Measurements from ENCODE around the gene EEF1G.

The EEF1G gene

GRCh38 chr11:62603776-62604299 lies 30.1 kb upstream of the EEF1G start:
- no peak for DNase-seq
- no peaks in the 10 kb centered on the region for H3K9me3 ChIP-seq (ENCODE audit: control insufficient read depth, low read length)
- no peak overlapping the region for H3K27ac ChIP-seq (ENCODE audit: insufficient read depth, low read length, poor library complexity, severe bottlenecking)
- peaks cover 27% of the 10 kb centered on the region for H3K36me3 ChIP-seq (ENCODE audit: control insufficient read depth, insufficient read depth, low read length)
- peaks cover 19% of the 10 kb centered on the region for H3K4me1 ChIP-seq (ENCODE audit: control insufficient read depth, insufficient read depth, low read length, poor library complexity, severe bottlenecking)
- no peak overlapping the region for H3K4me3 ChIP-seq (ENCODE audit: insufficient read depth, low read depth, low read length, poor library complexity, severe bottlenecking)
- no peaks in the 10 kb centered on the region for H3K27me3 ChIP-seq (replicated peaks; ENCODE audit: control insufficient read depth, insufficient read depth, low read length, poor library complexity, severe bottlenecking)

- Histone ChIP-seq H3K4me3 (ENCODE audit: insufficient read depth, low read depth, low read length, poor library complexity, severe bottlenecking) (no peak overlapping the region), H3K36me3 (ENCODE audit: control insufficient read depth, insufficient read depth, low read length) (peaks cover 29% of the 10 kb centered on the region)
These were observed 29.3 kb upstream of the EEF1G start for GRCh38 chr11:62603072-62603408.

GRCh38 chr11:62602141-62603071 lies 28.7 kb upstream of the EEF1G start:
- peak overlapping the region; percentile 88 for H3K27ac ChIP-seq (ENCODE audit: insufficient read depth, low read length, poor library complexity, severe bottlenecking)
- no peaks in the 10 kb centered on the region for H3K9me3 ChIP-seq (ENCODE audit: control insufficient read depth, low read length)
- peak in 1 of 3 donors; percentile 51 for DNase-seq
- peaks cover 29% of the 10 kb centered on the region for H3K36me3 ChIP-seq (ENCODE audit: control insufficient read depth, insufficient read depth, low read length)
- H3K4me1 ChIP-seq (ENCODE audit: control insufficient read depth, insufficient read depth, low read length, poor library complexity, severe bottlenecking) = peaks cover 27% of the 10 kb centered on the region
- H3K27me3 ChIP-seq (replicated peaks; ENCODE audit: control insufficient read depth, insufficient read depth, low read length, poor library complexity, severe bottlenecking) = no peaks in the 10 kb centered on the region
- H3K4me3 ChIP-seq (ENCODE audit: insufficient read depth, low read depth, low read length, poor library complexity, severe bottlenecking) = peak overlapping the region; percentile 97

More at GRCh38 chr11:62603072-62603408, 29.3 kb upstream of the EEF1G start:
- DNase-seq = no peak
- no peaks in the 10 kb centered on the region for H3K9me3 ChIP-seq (ENCODE audit: control insufficient read depth, low read length)
- no peak overlapping the region for H3K27ac ChIP-seq (ENCODE audit: insufficient read depth, low read length, poor library complexity, severe bottlenecking)
- H3K27me3 ChIP-seq (replicated peaks; ENCODE audit: control insufficient read depth, insufficient read depth, low read length, poor library complexity, severe bottlenecking) = no peaks in the 10 kb centered on the region
- H3K4me1 ChIP-seq (ENCODE audit: control insufficient read depth, insufficient read depth, low read length, poor library complexity, severe bottlenecking) = peaks cover 26% of the 10 kb centered on the region

GRCh38 chr11:62601372-62602140 lies 27.9 kb upstream of the EEF1G start, which contains the start of gene MTA2:
MTA2 (minus strand) TSS chr11:62601865; CDS start chr11:62601450, 415 bp downstream.
- H3K27me3 ChIP-seq (replicated peaks; ENCODE audit: control insufficient read depth, insufficient read depth, low read length, poor library complexity, severe bottlenecking) = no peaks in the 10 kb centered on the region
- H3K27ac ChIP-seq (ENCODE audit: insufficient read depth, low read length, poor library complexity, severe bottlenecking) = peak within 1 kb of the TSS; percentile 88
- H3K4me3 ChIP-seq (ENCODE audit: insufficient read depth, low read depth, low read length, poor library complexity, severe bottlenecking) = peak within 1 kb of the TSS; percentile 97
- peaks cover 27% of the 10 kb centered on the region for H3K4me1 ChIP-seq (ENCODE audit: control insufficient read depth, insufficient read depth, low read length, poor library complexity, severe bottlenecking)
- peaks cover 33% of the 10 kb centered on the region for H3K36me3 ChIP-seq (ENCODE audit: control insufficient read depth, insufficient read depth, low read length)
- no peaks in the 10 kb centered on the region for H3K9me3 ChIP-seq (ENCODE audit: control insufficient read depth, low read length)
- DNase-seq = peak; percentile 98 to 99 (median 98)

- H3K4me3 ChIP-seq (ENCODE audit: insufficient read depth, low read depth, low read length, poor library complexity, severe bottlenecking) = peak overlapping the region; percentile 97
- peak; percentile 29 to 50 (median 32) for DNase-seq
- no peaks in the 10 kb centered on the region for H3K9me3 ChIP-seq (ENCODE audit: control insufficient read depth, low read length)
- peaks cover 36% of the 10 kb centered on the region for H3K36me3 ChIP-seq (ENCODE audit: control insufficient read depth, insufficient read depth, low read length)
- H3K4me1 ChIP-seq (ENCODE audit: control insufficient read depth, insufficient read depth, low read length, poor library complexity, severe bottlenecking) = peaks cover 27% of the 10 kb centered on the region
- H3K27ac ChIP-seq (ENCODE audit: insufficient read depth, low read length, poor library complexity, severe bottlenecking) = peak overlapping the region; percentile 88
- H3K27me3 ChIP-seq (replicated peaks; ENCODE audit: control insufficient read depth, insufficient read depth, low read length, poor library complexity, severe bottlenecking) = no peaks in the 10 kb centered on the region
These were observed 27.4 kb upstream of the EEF1G start for GRCh38 chr11:62601122-62601371.

- H3K36me3 ChIP-seq (ENCODE audit: control insufficient read depth, insufficient read depth, low read length) = peaks cover 38% of the 10 kb centered on the region
These were observed 26.9 kb upstream of the EEF1G start for GRCh38 chr11:62600367-62601121.

GRCh38 chr11:62599901-62600300 lies 26.2 kb upstream of the EEF1G start:
- DNase-seq = no peak
- Histone ChIP-seq H3K4me1 (ENCODE audit: control insufficient read depth, insufficient read depth, low read length, poor library complexity, severe bottlenecking) (peaks cover 27% of the 10 kb centered on the region), H3K27me3 (replicated peaks; ENCODE audit: control insufficient read depth, insufficient read depth, low read length, poor library complexity, severe bottlenecking) (no peaks in the 10 kb centered on the region), H3K9me3 (ENCODE audit: control insufficient read depth, low read length) (no peaks in the 10 kb centered on the region), H3K27ac (ENCODE audit: insufficient read depth, low read length, poor library complexity, severe bottlenecking) (peak overlapping the region; percentile 88), H3K36me3 (ENCODE audit: control insufficient read depth, insufficient read depth, low read length) (peaks cover 40% of the 10 kb centered on the region), H3K4me3 (ENCODE audit: insufficient read depth, low read depth, low read length, poor library complexity, severe bottlenecking) (peak overlapping the region; percentile 97)

More at GRCh38 chr11:62600367-62601121, 26.9 kb upstream of the EEF1G start:
- Histone ChIP-seq H3K4me1 (ENCODE audit: control insufficient read depth, insufficient read depth, low read length, poor library complexity, severe bottlenecking) (peaks cover 27% of the 10 kb centered on the region), H3K27me3 (replicated peaks; ENCODE audit: control insufficient read depth, insufficient read depth, low read length, poor library complexity, severe bottlenecking) (no peaks in the 10 kb centered on the region), H3K9me3 (ENCODE audit: control insufficient read depth, low read length) (no peaks in the 10 kb centered on the region), H3K27ac (ENCODE audit: insufficient read depth, low read length, poor library complexity, severe bottlenecking) (peak overlapping the region; percentile 88), H3K4me3 (ENCODE audit: insufficient read depth, low read depth, low read length, poor library complexity, severe bottlenecking) (peak overlapping the region; percentile 97)
- no peak for DNase-seq

GRCh38 chr11:62599069-62599696 lies 25.5 kb upstream of the EEF1G start:
- Histone ChIP-seq H3K36me3 (ENCODE audit: control insufficient read depth, insufficient read depth, low read length) (peaks cover 44% of the 10 kb centered on the region), H3K4me3 (ENCODE audit: insufficient read depth, low read depth, low read length, poor library complexity, severe bottlenecking) (peak overlapping the region; percentile 97), H3K27ac (ENCODE audit: insufficient read depth, low read length, poor library complexity, severe bottlenecking) (peak overlapping the region; percentile 88), H3K9me3 (ENCODE audit: control insufficient read depth, low read length) (no peaks in the 10 kb centered on the region), H3K27me3 (replicated peaks; ENCODE audit: control insufficient read depth, insufficient read depth, low read length, poor library complexity, severe bottlenecking) (no peaks in the 10 kb centered on the region), H3K4me1 (ENCODE audit: control insufficient read depth, insufficient read depth, low read length, poor library complexity, severe bottlenecking) (peaks cover 27% of the 10 kb centered on the region)
- peak; percentile 91 to 95 (median 95) for DNase-seq

GRCh38 chr11:62595124-62595523 lies 21.4 kb upstream of the EEF1G start:
- no peak for DNase-seq
- H3K4me1 ChIP-seq (ENCODE audit: control insufficient read depth, insufficient read depth, low read length, poor library complexity, severe bottlenecking) = peaks cover 35% of the 10 kb centered on the region
- H3K27me3 ChIP-seq (replicated peaks; ENCODE audit: control insufficient read depth, insufficient read depth, low read length, poor library complexity, severe bottlenecking) = no peaks in the 10 kb centered on the region
- H3K4me3 ChIP-seq (ENCODE audit: insufficient read depth, low read depth, low read length, poor library complexity, severe bottlenecking) = no peak overlapping the region
- H3K9me3 ChIP-seq (ENCODE audit: control insufficient read depth, low read length) = no peaks in the 10 kb centered on the region
- H3K27ac ChIP-seq (ENCODE audit: insufficient read depth, low read length, poor library complexity, severe bottlenecking) = no peak overlapping the region
- H3K36me3 ChIP-seq (ENCODE audit: control insufficient read depth, insufficient read depth, low read length) = peaks cover 50% of the 10 kb centered on the region

Measured in effector memory CD4-positive, alpha-beta T cell (primary cell).